HL-60 (cell line): ENCODE measurements around the gene PECR.
A peak's percentile ranks its signal among the peaks of the same experiment; 100 is the strongest.

Experiments used
- DNase-seq, 2 experiments: peaks; one replicate each; pipeline ENCODE4 v3.0.0-alpha.2; 2010 to 2020; ENCODE audit warnings: low read depth in 1 of 2, low spot score in 1 of 2
- H3K27ac ChIP-seq: fragments of 250-450 bp; sonication (Bioruptor Pico); replicated peaks from 2 replicates; pipeline ENCODE4 v1.5.1; 2020; ENCODE audit warnings: mild to moderate bottlenecking, moderate library complexity
- H3K27me3 ChIP-seq: fragments of 250-450 bp; sonication (Bioruptor Pico); 2 replicates; pipeline ENCODE4 v1.5.1; 2021; ENCODE audit warnings: mild to moderate bottlenecking, moderate library complexity; ENCODE audit not compliant: insufficient read depth, poor library complexity, severe bottlenecking
- H3K4me3 ChIP-seq: replicated peaks from 2 replicates; pipeline ENCODE4 v1.5.1; 2011; ENCODE audit warnings: mild to moderate bottlenecking, control low read depth, low read length; ENCODE audit not compliant: insufficient read depth
- CTCF ChIP-seq: IDR thresholded peaks from one replicate; pipeline ENCODE4 v1.5.1; 2011; ENCODE audit warnings: low read length, control low read depth, inconsistent platforms; ENCODE audit not compliant: insufficient read depth
- GABPA ChIP-seq: IDR thresholded peaks from 2 replicates; pipeline ENCODE4 v1.6.1; 2012; ENCODE audit warnings: low read depth
- POLR2AphosphoS5 ChIP-seq: IDR thresholded peaks from 2 replicates; pipeline ENCODE4 v1.6.1; 2012; ENCODE audit warnings: low read depth
- SPI1 ChIP-seq: IDR thresholded peaks from 2 replicates; pipeline ENCODE4 v1.6.1; 2012; ENCODE audit warnings: low read depth, mild to moderate bottlenecking, borderline replicate concordance
- TF ChIP-seq, protein P1 (sequence below): IDR thresholded peaks from 2 replicates; pipeline ENCODE4 v1.6.1; 2012; ENCODE audit warnings: low read depth; ENCODE audit not compliant: insufficient replicate concordance

The PECR gene

DNA sequence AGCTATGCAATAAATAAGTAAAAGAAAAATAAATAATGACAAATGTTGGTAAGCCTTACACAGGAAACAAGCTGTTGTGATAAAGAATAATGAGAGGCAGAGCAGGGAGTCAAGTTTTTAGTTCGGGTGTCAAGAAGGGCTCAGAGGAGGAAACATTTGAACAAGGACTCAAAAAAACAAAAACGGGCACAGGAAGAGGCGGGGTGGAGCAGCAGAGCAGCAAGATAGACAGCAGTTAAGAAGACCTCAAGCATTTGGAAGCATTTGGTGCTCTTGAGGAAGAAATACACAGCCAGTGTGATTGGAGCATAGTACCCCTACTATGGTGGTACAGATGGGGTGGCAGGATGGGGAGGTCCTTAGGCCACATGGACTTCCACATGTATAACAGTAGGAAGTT lies 2.9 kb upstream of the PECR start:
- no peak for DNase-seq

GRCh38 chr2:216083464-216084281 lies 2.1 kb upstream of the PECR start:
- TF ChIP-seq, protein P1, sequence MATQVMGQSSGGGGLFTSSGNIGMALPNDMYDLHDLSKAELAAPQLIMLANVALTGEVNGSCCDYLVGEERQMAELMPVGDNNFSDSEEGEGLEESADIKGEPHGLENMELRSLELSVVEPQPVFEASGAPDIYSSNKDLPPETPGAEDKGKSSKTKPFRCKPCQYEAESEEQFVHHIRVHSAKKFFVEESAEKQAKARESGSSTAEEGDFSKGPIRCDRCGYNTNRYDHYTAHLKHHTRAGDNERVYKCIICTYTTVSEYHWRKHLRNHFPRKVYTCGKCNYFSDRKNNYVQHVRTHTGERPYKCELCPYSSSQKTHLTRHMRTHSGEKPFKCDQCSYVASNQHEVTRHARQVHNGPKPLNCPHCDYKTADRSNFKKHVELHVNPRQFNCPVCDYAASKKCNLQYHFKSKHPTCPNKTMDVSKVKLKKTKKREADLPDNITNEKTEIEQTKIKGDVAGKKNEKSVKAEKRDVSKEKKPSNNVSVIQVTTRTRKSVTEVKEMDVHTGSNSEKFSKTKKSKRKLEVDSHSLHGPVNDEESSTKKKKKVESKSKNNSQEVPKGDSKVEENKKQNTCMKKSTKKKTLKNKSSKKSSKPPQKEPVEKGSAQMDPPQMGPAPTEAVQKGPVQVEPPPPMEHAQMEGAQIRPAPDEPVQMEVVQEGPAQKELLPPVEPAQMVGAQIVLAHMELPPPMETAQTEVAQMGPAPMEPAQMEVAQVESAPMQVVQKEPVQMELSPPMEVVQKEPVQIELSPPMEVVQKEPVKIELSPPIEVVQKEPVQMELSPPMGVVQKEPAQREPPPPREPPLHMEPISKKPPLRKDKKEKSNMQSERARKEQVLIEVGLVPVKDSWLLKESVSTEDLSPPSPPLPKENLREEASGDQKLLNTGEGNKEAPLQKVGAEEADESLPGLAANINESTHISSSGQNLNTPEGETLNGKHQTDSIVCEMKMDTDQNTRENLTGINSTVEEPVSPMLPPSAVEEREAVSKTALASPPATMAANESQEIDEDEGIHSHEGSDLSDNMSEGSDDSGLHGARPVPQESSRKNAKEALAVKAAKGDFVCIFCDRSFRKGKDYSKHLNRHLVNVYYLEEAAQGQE, result no peak
- no peak for TF ChIP-seq CTCF
- TF ChIP-seq GABPA, result no peak
- no peak for TF ChIP-seq SPI1
- TF ChIP-seq POLR2AphosphoS5, result no peak

More for the DNA sequence above, 2.9 kb upstream of the PECR start:
- Histone ChIP-seq H3K27ac (no peak overlapping the region), H3K27me3 (peaks cover 35% of the 10 kb centered on the region), H3K4me3 (no peak overlapping the region)
- TF ChIP-seq GABPA, result no peak
- TF ChIP-seq CTCF, result no peak

DNA sequence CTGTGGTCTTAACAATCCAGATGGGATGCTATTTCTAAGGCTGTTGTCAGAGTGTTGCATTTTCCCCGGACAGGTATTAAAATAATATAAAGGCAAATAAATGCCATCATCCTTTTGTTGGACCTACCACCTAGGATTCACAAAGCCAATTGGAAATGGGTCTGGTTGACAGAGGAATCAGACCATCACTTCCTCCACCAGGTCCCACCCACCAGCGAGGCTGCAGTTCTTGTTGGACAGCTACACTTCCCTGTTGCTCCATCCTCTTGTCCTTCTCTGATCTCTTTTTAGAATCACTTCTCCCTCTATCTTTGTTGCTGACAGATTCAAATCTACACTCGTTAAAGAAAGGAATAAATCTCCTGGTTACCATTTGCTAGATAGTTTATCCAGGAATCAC lies 1.2 kb upstream of the PECR start:
- peak in 1 of 2 experiments; percentile 21 for DNase-seq
- H3K4me3 ChIP-seq, result no peak overlapping the region
- H3K27ac ChIP-seq, result no peak overlapping the region
- TF ChIP-seq, protein P1, result peak; percentile 75
- TF ChIP-seq POLR2AphosphoS5 (no peak), SPI1 (peak; percentile 22; the same call in 1 of the 2 replicates)
- H3K27me3 ChIP-seq, result peaks cover 35% of the 10 kb centered on the region

More at GRCh38 chr2:216083464-216084281, 2.1 kb upstream of the PECR start:
- Histone ChIP-seq H3K4me3 (no peak overlapping the region), H3K27ac (no peak overlapping the region), H3K27me3 (peaks cover 35% of the 10 kb centered on the region)
- DNase-seq, result no peak

DNA sequence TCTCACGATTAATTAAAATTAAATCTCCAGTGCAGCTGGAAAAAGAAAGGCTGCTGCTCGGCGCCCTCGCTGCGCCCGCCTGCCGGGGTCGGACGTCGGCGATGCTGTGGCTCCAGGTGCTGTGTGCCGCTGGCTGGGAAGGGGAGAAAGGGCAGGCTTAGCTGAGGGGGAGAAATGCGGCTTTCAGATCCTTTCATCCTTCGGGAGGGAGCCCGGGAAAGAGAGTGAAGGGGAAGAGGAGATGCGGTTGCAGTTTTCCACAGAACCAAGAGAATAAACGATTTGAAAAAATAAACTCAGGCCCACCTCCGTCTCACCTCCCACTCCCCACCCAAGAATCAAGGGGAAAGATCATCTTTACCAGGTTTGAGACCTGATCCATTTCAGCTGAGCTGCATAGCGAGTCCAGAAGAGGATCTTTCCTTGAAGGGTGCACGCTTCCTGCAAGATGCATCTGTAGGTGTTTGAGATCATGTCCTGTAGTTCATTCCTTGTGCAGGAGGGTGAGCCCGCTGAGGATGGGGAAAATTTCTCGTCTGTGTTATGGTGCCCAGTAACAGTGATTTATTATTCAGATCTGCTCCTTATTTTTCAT lies 605 bp upstream of the PECR start:
- TF ChIP-seq GABPA, result no peak
- no peak for TF ChIP-seq CTCF
- TF ChIP-seq, protein P1, result no peak
- TF ChIP-seq POLR2AphosphoS5, result no peak
- no peak for TF ChIP-seq SPI1
- no peak for DNase-seq
- H3K27ac ChIP-seq, result no peak overlapping the region
- H3K4me3 ChIP-seq, result peak overlapping the region; percentile 56
- peaks cover 35% of the 10 kb centered on the region for H3K27me3 ChIP-seq
